OCI-LY3 (cell line): ENCODE data around the gene TMED1.
"Not testable (repeated sequence)": the region's sequence is repeated elsewhere in the genome, so short reads cannot be mapped to it uniquely, and the experiment has no call there.

Source experiments
- H2AFZ ChIP-seq: fragments of 200-600, 300-600 bp; shearing (Covaris generic); 2 replicates; pipeline ENCODE4 v1.6.0; 2014; ENCODE audit warnings: antibody characterized with exemption, low read depth, low read length
- H3K27ac ChIP-seq: fragments of 200-600, 300-600 bp; sonication (generic); 2 replicates; pipeline ENCODE4 v1.5.1; 2014; ENCODE audit warnings: mild to moderate bottlenecking, low read length, moderate library complexity, mixed read lengths
- H3K27me3 ChIP-seq: fragments of 200-600, 300-600 bp; sonication (generic); 2 replicates; pipeline ENCODE4 v1.6.1; 2014; ENCODE audit warnings: low read depth, low read length, mixed read lengths
- H3K36me3 ChIP-seq: fragments of 200-600, 300-600 bp; sonication (generic); replicated peaks from 2 replicates; pipeline ENCODE3; 2014; ENCODE audit warnings: low read depth, low read length, mixed read lengths
- H3K4me1 ChIP-seq: fragments of 300-600, 200-600 bp; sonication (generic); 2 replicates; pipeline ENCODE4 v1.6.1; 2014; ENCODE audit warnings: low read length, mixed read lengths
- H3K4me2 ChIP-seq: fragments of 200-600, 300-600 bp; sonication (generic); 2 replicates; pipeline ENCODE4 v1.6.1; 2014; ENCODE audit warnings: low read length, mixed read lengths
- H3K4me3 ChIP-seq: fragments of 300-600, 200-600 bp; sonication (generic); 2 replicates; pipeline ENCODE4 v1.5.1; 2014; ENCODE audit warnings: antibody characterized with exemption, mild to moderate bottlenecking, low read length, moderate library complexity
- H3K79me2 ChIP-seq: fragments of 300-600, 200-600 bp; shearing (Covaris generic); 2 replicates; pipeline ENCODE4 v1.6.1; 2014; ENCODE audit warnings: mild to moderate bottlenecking, low read length, mixed read lengths
- H3K9ac ChIP-seq: fragments of 300-600, 200-600 bp; shearing (Covaris generic); 2 replicates; pipeline ENCODE4 v1.6.0; 2014; ENCODE audit warnings: mild to moderate bottlenecking, low read length, moderate library complexity
- H3K9me3 ChIP-seq: fragments of 200-600, 300-600 bp; shearing (Covaris generic); 2 replicates; pipeline ENCODE4 v1.6.1; 2014; ENCODE audit warnings: low read length, mixed read lengths; ENCODE audit not compliant: insufficient read depth
- H4K20me1 ChIP-seq: fragments of 200-600, 300-600 bp; sonication (generic); 2 replicates; pipeline ENCODE4 v1.6.1; 2016; ENCODE audit warnings: low read length, mixed read lengths; ENCODE audit not compliant: insufficient read depth
- CTCF ChIP-seq: fragments of 200-600, 300-600 bp; sonication (generic); IDR thresholded peaks from 2 replicates; pipeline ENCODE4 v1.5.1; 2014; ENCODE audit warnings: antibody characterized with exemption, low read length, low read depth
- EZH2phosphoT487 ChIP-seq: fragments of 200-600 bp; shearing (Covaris generic); IDR thresholded peaks from 2 replicates; pipeline ENCODE4 v1.6.1; 2018; ENCODE audit warnings: antibody characterized with exemption, mixed run types, low read depth

TMED1 gene

GRCh38 chr19:10858204-10858828 is 22.3 kb upstream of the TMED1 start:
- Histone ChIP-seq H2AFZ (peak overlapping the region; percentile 74), H3K27me3 (no peaks in the 10 kb centered on the region), H3K9me3 (no peaks in the 10 kb centered on the region), H3K9ac (no peak overlapping the region), H4K20me1 (no peaks in the 10 kb centered on the region), H3K4me2 (peak overlapping the region; percentile 5; the same call in 1 of the 2 replicates), H3K79me2 (no peaks in the 10 kb centered on the region), H3K27ac (no peak overlapping the region), H3K36me3 (no peaks in the 10 kb centered on the region), H3K4me1 (no peaks in the 10 kb centered on the region), H3K4me3 (no peak overlapping the region)
- TF ChIP-seq CTCF (peak; percentile 97), EZH2phosphoT487 (no peak)

GRCh38 chr19:10856899-10857298 is 20.9 kb upstream of the TMED1 start:
- H3K4me3 ChIP-seq, H3K9ac ChIP-seq, H3K27ac ChIP-seq, H3K79me2 ChIP-seq, H3K4me1 ChIP-seq, H3K27me3 ChIP-seq, H2AFZ ChIP-seq, H3K36me3 ChIP-seq, H3K4me2 ChIP-seq, H3K9me3 ChIP-seq, H4K20me1 ChIP-seq: not testable (repeated sequence)

DNA sequence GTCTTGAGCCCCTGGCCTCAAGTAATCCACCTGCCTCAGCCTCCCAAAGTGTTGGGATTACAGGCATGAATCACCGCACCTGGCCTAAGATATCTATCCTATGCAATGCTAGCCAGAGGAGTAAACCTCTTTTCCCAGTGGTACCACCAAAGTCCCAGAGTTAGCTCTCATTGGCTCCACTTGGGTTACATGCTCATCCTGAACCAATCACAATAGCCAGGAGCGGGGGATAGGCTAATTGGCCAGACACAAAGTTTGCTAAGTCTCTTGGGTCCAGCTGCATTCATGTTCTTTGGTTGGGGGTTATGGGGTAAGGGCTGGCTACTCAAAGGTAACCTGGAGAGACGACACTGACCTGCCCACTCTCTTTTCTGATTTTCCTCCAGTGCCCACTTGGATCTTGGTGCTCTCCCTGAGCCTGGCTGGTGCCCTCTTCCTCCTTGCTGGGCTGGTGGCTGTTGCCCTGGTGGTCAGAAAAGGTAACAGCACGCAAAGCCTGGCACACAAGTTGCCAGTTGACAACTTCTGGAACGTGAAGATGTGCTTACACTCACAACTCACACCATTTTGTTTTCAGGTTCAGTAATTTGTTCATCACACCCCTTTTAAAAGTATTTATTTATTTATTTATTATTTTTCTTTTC is 20.0 kb upstream of the TMED1 start:
- TF ChIP-seq EZH2phosphoT487 (no peak), CTCF (peak; percentile 56)
- H2AFZ ChIP-seq, result peak overlapping the region; percentile 72; the same call in 1 of the 2 replicates
- H4K20me1 ChIP-seq, result no peaks in the 10 kb centered on the region
- H3K4me1 ChIP-seq, result no peaks in the 10 kb centered on the region
- H3K9ac ChIP-seq, result no peak overlapping the region
- no peak overlapping the region for H3K4me2 ChIP-seq
- no peaks in the 10 kb centered on the region for H3K36me3 ChIP-seq
- H3K4me3 ChIP-seq, result no peak overlapping the region
- no peaks in the 10 kb centered on the region for H3K27me3 ChIP-seq
- H3K27ac ChIP-seq, result no peak overlapping the region
- no peaks in the 10 kb centered on the region for H3K9me3 ChIP-seq
- H3K79me2 ChIP-seq, result no peaks in the 10 kb centered on the region

GRCh38 chr19:10854350-10855089 is 18.5 kb upstream of the TMED1 start:
- Histone ChIP-seq H3K79me2 (no peaks in the 10 kb centered on the region), H3K9me3 (no peaks in the 10 kb centered on the region), H3K36me3 (no peaks in the 10 kb centered on the region), H4K20me1 (no peaks in the 10 kb centered on the region), H3K9ac (no peak overlapping the region), H3K4me2 (no peak overlapping the region), H3K27ac (no peak overlapping the region), H3K4me3 (no peak overlapping the region), H2AFZ (no peak overlapping the region), H3K4me1 (no peaks in the 10 kb centered on the region), H3K27me3 (peaks cover 3% of the 10 kb centered on the region; the same call in 1 of the 2 replicates)
- TF ChIP-seq CTCF, result no peak
- TF ChIP-seq EZH2phosphoT487, result no peak
